Vagina (tissue), 2 donors: ENCODE measurements around the gene HUNK. TPM values are rescaled to one million over a fixed set of nuclear protein-coding genes. Genes with fewer than 3 reads are reported as not detected.
A peak's percentile ranks its signal among the peaks of the same experiment; 100 is the strongest.
"Not testable (repeated sequence)": the region's sequence is repeated elsewhere in the genome, so short reads cannot be mapped to it uniquely, and the experiment has no call there.

Experiments
- DNase-seq, 2 donors: peaks; one replicate each; pipeline ENCODE4 v3.0.0-alpha.2; 2017; ENCODE audit errors: extremely low spot score in 2 of 2
- H3K27ac ChIP-seq: fragments of 200-600 bp; sonication (generic); one replicate; pipeline ENCODE4 v1.5.1; 2019
- H3K27me3 ChIP-seq: fragments of 200-600 bp; sonication (generic); one replicate; pipeline ENCODE4 v1.5.1; 2019
- H3K36me3 ChIP-seq, 2 donors: fragments of 200-600 bp; sonication (generic); one replicate each; pipeline ENCODE4 v1.5.1; 2017 to 2019
- H3K4me1 ChIP-seq: fragments of 200-600 bp; sonication (generic); one replicate; pipeline ENCODE4 v1.5.1; 2019
- H3K4me3 ChIP-seq, 2 donors: fragments of 200-600 bp; sonication (generic); 1 replicate in 1 of 2; 2 replicates in 1 of 2; pipeline ENCODE4 v1.5.1; 2016 to 2019
- H3K9me3 ChIP-seq: fragments of 200-600 bp; sonication (generic); one replicate; pipeline ENCODE4 v1.5.1; 2019
- POLR2A ChIP-seq, 2 donors: fragments of 450-650 bp; IDR thresholded peaks; one replicate each; pipeline ENCODE4 v1.6.1; 2017; ENCODE audit warnings: antibody characterized with exemption in 2 of 2, mild to moderate bottlenecking in 2 of 2, moderate library complexity in 2 of 2
- POLR2AphosphoS5 ChIP-seq, 2 donors: sonication (generic); formaldehyde crosslinking; IDR thresholded peaks; one replicate each; pipeline ENCODE4 v1.9.0; 2017; ENCODE audit warnings: antibody characterized with exemption in 2 of 2, mild to moderate bottlenecking in 2 of 2, low read depth in 1 of 2; ENCODE audit not compliant: insufficient read depth in 1 of 2
- intact Hi-C: fragments of 100-400 bp; cut with DNase I; formaldehyde crosslinking; loops from one replicate; pipeline ENCODE4 v1.15.1; 2023
- total RNA-seq: library from RNA; depleted of rRNA; stranded (reverse); fragments of >200 nt; gene quantifications from one replicate; pipeline ENCODE4 v1.2.3, GENCODE V29; 2016
- TF ChIP-seq, protein P1 (sequence below), 3 experiments: fragments of 450-650 bp in 2 of 3; fragments of 200-600 bp in 1 of 3; sonication (generic) in 1 of 3; IDR thresholded peaks; one replicate each; pipeline ENCODE4 v1.5.1; 2017 to 2019; ENCODE audit warnings: antibody characterized with exemption in 3 of 3, mild to moderate bottlenecking in 2 of 3, moderate library complexity in 2 of 3

HUNK gene
- total RNA-seq, 1 donor from 2014 or later = 0.74 TPM

GRCh38 chr21:31866077-31866511 lies 6.7 kb upstream of the HUNK start:
- TF ChIP-seq POLR2A (IDR thresholded peaks at IDR 0.05) = no peak
- TF ChIP-seq, protein P1, sequence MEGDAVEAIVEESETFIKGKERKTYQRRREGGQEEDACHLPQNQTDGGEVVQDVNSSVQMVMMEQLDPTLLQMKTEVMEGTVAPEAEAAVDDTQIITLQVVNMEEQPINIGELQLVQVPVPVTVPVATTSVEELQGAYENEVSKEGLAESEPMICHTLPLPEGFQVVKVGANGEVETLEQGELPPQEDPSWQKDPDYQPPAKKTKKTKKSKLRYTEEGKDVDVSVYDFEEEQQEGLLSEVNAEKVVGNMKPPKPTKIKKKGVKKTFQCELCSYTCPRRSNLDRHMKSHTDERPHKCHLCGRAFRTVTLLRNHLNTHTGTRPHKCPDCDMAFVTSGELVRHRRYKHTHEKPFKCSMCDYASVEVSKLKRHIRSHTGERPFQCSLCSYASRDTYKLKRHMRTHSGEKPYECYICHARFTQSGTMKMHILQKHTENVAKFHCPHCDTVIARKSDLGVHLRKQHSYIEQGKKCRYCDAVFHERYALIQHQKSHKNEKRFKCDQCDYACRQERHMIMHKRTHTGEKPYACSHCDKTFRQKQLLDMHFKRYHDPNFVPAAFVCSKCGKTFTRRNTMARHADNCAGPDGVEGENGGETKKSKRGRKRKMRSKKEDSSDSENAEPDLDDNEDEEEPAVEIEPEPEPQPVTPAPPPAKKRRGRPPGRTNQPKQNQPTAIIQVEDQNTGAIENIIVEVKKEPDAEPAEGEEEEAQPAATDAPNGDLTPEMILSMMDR (IDR thresholded peaks at IDR 0.05) = peak; percentile 65 to 79 (median 65)
- H3K27ac ChIP-seq = no peak overlapping the region
- no peaks in the 10 kb centered on the region for H3K36me3 ChIP-seq
- H3K4me1 ChIP-seq = peaks cover 9% of the 10 kb centered on the region
- no peaks in the 10 kb centered on the region for H3K27me3 ChIP-seq
- H3K9me3 ChIP-seq = no peaks in the 10 kb centered on the region
- DNase-seq = peak; percentile 84 to 93
- H3K4me3 ChIP-seq = no peak overlapping the region
- intact Hi-C loops = no loop called here

- no peaks in the 10 kb centered on the region for H3K36me3 ChIP-seq
- DNase-seq = no peak
- H3K9me3 ChIP-seq = no peaks in the 10 kb centered on the region
- H3K4me1 ChIP-seq = peaks cover 9% of the 10 kb centered on the region
- intact Hi-C loops = loop anchor here (5.0 to 10.0 kb wide), 2 partner anchors 388 to 725 kb away; no protein-coding TSS in a partner anchor
- TF ChIP-seq, protein P1 (IDR thresholded peaks at IDR 0.05) = no peak
- TF ChIP-seq POLR2AphosphoS5 (IDR thresholded peaks at IDR 0.05; ENCODE audit: insufficient read depth in 1 of 2, low read depth in 1 of 2) (no peak), POLR2A (IDR thresholded peaks at IDR 0.05) (no peak)
- H3K27ac ChIP-seq = no peak overlapping the region
- no peaks in the 10 kb centered on the region for H3K27me3 ChIP-seq
- no peak overlapping the region for H3K4me3 ChIP-seq
These were observed 3.1 kb upstream of the HUNK start for GRCh38 chr21:31869750-31870149.

- intact Hi-C loops = loop anchor here (5.0 to 10.0 kb wide), 2 partner anchors 387 to 724 kb away; no protein-coding TSS in a partner anchor
- Histone ChIP-seq H3K27me3 (no peaks in the 10 kb centered on the region), H3K36me3 (no peaks in the 10 kb centered on the region), H3K9me3 (no peaks in the 10 kb centered on the region), H3K4me1 (peaks cover 7% of the 10 kb centered on the region), H3K4me3 (no peak overlapping the region), H3K27ac (no peak overlapping the region)
- TF ChIP-seq POLR2A (IDR thresholded peaks at IDR 0.05) = no peak
- TF ChIP-seq, protein P1 (IDR thresholded peaks at IDR 0.05) = no peak
- no peak for DNase-seq
These were observed 2.2 kb upstream of the HUNK start for GRCh38 chr21:31870472-31871193.

DNA sequence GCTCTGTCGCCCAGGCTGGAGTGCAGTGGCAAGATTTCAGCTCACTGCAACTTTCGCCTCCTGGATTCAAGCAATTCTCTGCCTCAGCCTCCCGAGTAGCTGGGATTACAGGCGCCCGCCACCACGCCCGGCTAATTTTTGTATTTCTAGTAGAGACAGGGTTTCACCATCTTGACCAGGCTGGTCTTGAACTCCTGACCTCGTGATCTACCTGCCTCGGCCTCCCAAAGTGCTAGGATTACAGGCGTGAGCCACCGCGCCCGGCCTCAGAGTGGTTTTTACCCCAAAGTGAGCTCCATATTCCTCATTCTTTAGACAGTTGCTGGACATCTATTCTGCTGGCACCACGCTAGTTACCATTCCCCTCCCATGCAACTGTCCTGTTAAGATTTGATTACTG lies 1.4 kb upstream of the HUNK start:
- not testable (repeated sequence) for H3K36me3 ChIP-seq, H3K4me3 ChIP-seq, H3K4me1 ChIP-seq, DNase-seq, H3K27ac ChIP-seq, H3K9me3 ChIP-seq, H3K27me3 ChIP-seq
- intact Hi-C loops = loop anchor here (5.0 to 10.0 kb wide), 2 partner anchors 386 to 723 kb away; no protein-coding TSS in a partner anchor

DNA sequence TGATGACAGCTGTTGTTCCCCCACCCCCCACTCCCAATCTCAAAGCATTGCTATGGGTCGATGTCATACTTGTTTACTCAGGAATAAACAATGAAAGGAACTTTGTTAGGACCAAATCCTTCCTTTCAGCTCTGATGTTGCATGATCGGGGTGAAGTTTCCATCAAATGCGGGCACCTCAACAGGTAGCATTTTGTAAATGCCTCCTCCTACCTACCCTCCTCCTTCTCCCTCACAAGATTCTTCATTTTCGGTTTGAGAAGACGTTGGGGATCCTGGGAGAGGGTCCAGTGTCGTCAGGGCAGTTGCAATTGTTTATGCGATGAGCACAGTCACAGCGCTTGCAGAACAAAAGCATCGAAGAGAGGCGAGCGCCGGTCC lies 758 bp upstream of the HUNK start:
- Histone ChIP-seq H3K4me3 (peak overlapping the region; percentile 41 to 54), H3K27me3 (no peaks in the 10 kb centered on the region), H3K36me3 (no peaks in the 10 kb centered on the region), H3K27ac (no peak overlapping the region), H3K4me1 (no peaks in the 10 kb centered on the region), H3K9me3 (no peaks in the 10 kb centered on the region)
- intact Hi-C loops = loop anchor here (5.0 to 10.0 kb wide), 2 partner anchors 385 to 723 kb away; no protein-coding TSS in a partner anchor
- DNase-seq = no peak
- TF ChIP-seq, protein P1 (IDR thresholded peaks at IDR 0.05) = no peak
- TF ChIP-seq POLR2A (IDR thresholded peaks at IDR 0.05) = no peak
- no peak for TF ChIP-seq POLR2AphosphoS5 (IDR thresholded peaks at IDR 0.05; ENCODE audit: insufficient read depth in 1 of 2, low read depth in 1 of 2)
